Loucy (cell line): ENCODE results near the gene ETV2.

Source experiments
- CTCF ChIP-seq: fragments of 200-600 bp; sonication (generic); conservative IDR thresholded peaks from 2 replicates; pipeline ENCODE4 v1.5.1; 2014; ENCODE audit warnings: mild to moderate bottlenecking, antibody characterized with exemption, low read length
- EZH2phosphoT487 ChIP-seq: fragments of 200-600 bp; IDR thresholded peaks from 2 replicates; pipeline ENCODE4 v1.6.1; 2018; ENCODE audit warnings: antibody characterized with exemption, mild to moderate bottlenecking, moderate library complexity, borderline replicate concordance

- TF ChIP-seq CTCF (no peak), EZH2phosphoT487 (no peak)
These were observed 16.6 kb downstream of the ETV2 start for GRCh38 chr19:35657904-35658700.
